Uterus (tissue), 4 donors: ENCODE data around the gene SLC25A26. TPM values are rescaled to one million over a fixed set of nuclear protein-coding genes. Genes with fewer than 3 reads are reported as not detected.

Experiments
- DNase-seq, 2 donors: peaks; one replicate each; pipeline ENCODE4 v3.0.0-alpha.2; 2019 to 2020
- H3K27ac ChIP-seq, 2 donors: fragments of 200-600 bp; sonication (generic); 1 replicate in 1 of 2; 2 replicates in 1 of 2; pipeline ENCODE4 v1.5.1; 2016 to 2018
- H3K27me3 ChIP-seq, 2 donors: fragments of 200-600 bp; sonication (generic); one replicate each; pipeline ENCODE4 v1.5.1; 2018 to 2019; ENCODE audit warnings: control low read depth in 1 of 2
- H3K36me3 ChIP-seq, 2 donors: fragments of 200-600 bp; sonication (generic); one replicate each; pipeline ENCODE4 v1.5.1; 2019; ENCODE audit warnings: control low read depth in 1 of 2
- H3K4me1 ChIP-seq, 2 donors: fragments of 200-600 bp; sonication (generic); one replicate each; pipeline ENCODE4 v1.5.1; 2018 to 2019; ENCODE audit warnings: control low read depth in 1 of 2
- H3K4me3 ChIP-seq, 2 donors: fragments of 200-600 bp; sonication (generic); 1 replicate in 1 of 2; 2 replicates in 1 of 2; pipeline ENCODE4 v1.5.1; 2018 to 2019; ENCODE audit warnings: mild to moderate bottlenecking in 1 of 2
- H3K9me3 ChIP-seq, 2 donors: fragments of 200-600 bp; sonication (generic); one replicate each; pipeline ENCODE4 v1.5.1; 2019; ENCODE audit warnings: control low read depth in 1 of 2
- CTCF ChIP-seq, 4 experiments: fragments of 200-600 bp in 2 of 4; fragments of 450-650 bp in 2 of 4; sonication (generic) in 2 of 4; IDR thresholded peaks; one replicate each; pipeline ENCODE4 v1.5.1; 2016 to 2019; ENCODE audit warnings: antibody characterized with exemption in 4 of 4, mild to moderate bottlenecking in 2 of 4, moderate library complexity in 1 of 4
- POLR2A ChIP-seq, 2 donors: fragments of 450-650 bp; IDR thresholded peaks; one replicate each; pipeline ENCODE4 v1.6.1; 2016; ENCODE audit warnings: antibody characterized with exemption in 2 of 2, mild to moderate bottlenecking in 1 of 2, moderate library complexity in 1 of 2
- intact Hi-C: fragments of 100-400 bp; cut with DNase I; formaldehyde crosslinking; loops from one replicate; pipeline ENCODE4 v1.15.1; 2023; ENCODE audit warnings: low total_unique reads
- total RNA-seq, 4 donors: library from RNA; depleted of rRNA in 3 of 4; stranded (reverse); fragments of >200 nt in 3 of 4; gene quantifications; one replicate each; pipeline versions ENCODE4 v1.1.0 to v1.2.4, GENCODE V29; 2014 to 2023
- donor health status: DM: yes; HTN: yes; CAD: no.

Gene SLC25A26
- total RNA-seq, 4 donors from 2014 or later = 10.6 to 24.9 (median 17.8) TPM

- H3K27me3 ChIP-seq = no peaks in the 10 kb centered on the region
- no peak for TF ChIP-seq POLR2A (IDR thresholded peaks at IDR 0.05)
- peaks cover 10 to 16% of the 10 kb centered on the region in 2 donors for H3K4me1 ChIP-seq
- H3K9me3 ChIP-seq = no peaks in the 10 kb centered on the region
- no peaks in the 10 kb centered on the region for H3K36me3 ChIP-seq
- intact Hi-C loops = no loop called here
- H3K4me3 ChIP-seq = no peak overlapping the region
- no peak for DNase-seq
- no peak overlapping the region for H3K27ac ChIP-seq
These were observed 169.2 kb downstream of the SLC25A26 start for GRCh38 chr3:66390013-66390412.

- TF ChIP-seq CTCF (IDR thresholded peaks at IDR 0.05) (no peak), POLR2A (IDR thresholded peaks at IDR 0.05) (no peak)
- peak overlapping the region; percentile 53 to 79 for H3K27ac ChIP-seq
- H3K4me1 ChIP-seq = peaks cover 10 to 16% of the 10 kb centered on the region in 2 donors
- intact Hi-C loops = no loop called here
- H3K9me3 ChIP-seq = no peaks in the 10 kb centered on the region
- no peak for DNase-seq
- H3K36me3 ChIP-seq = no peaks in the 10 kb centered on the region
- no peak overlapping the region for H3K4me3 ChIP-seq
- no peaks in the 10 kb centered on the region for H3K27me3 ChIP-seq
These were observed 171.7 kb downstream of the SLC25A26 start for GRCh38 chr3:66392512-66392911.

- no peaks in the 10 kb centered on the region for H3K9me3 ChIP-seq
- H3K4me1 ChIP-seq = peaks cover 10 to 16% of the 10 kb centered on the region in 2 donors
- TF ChIP-seq CTCF (IDR thresholded peaks at IDR 0.05) (no peak), POLR2A (IDR thresholded peaks at IDR 0.05) (no peak)
- no peak overlapping the region for H3K4me3 ChIP-seq
- intact Hi-C loops = no loop called here
- DNase-seq = no peak
- H3K27ac ChIP-seq = peak overlapping the region; percentile 53 to 79
- no peaks in the 10 kb centered on the region for H3K27me3 ChIP-seq
- H3K36me3 ChIP-seq = no peaks in the 10 kb centered on the region
These were observed 172.1 kb downstream of the SLC25A26 start for GRCh38 chr3:66392966-66393332.

- no peaks in the 10 kb centered on the region for H3K9me3 ChIP-seq
- H3K27ac ChIP-seq = peak overlapping the region; percentile 53 to 79
- peaks cover 10 to 16% of the 10 kb centered on the region in 2 donors for H3K4me1 ChIP-seq
- H3K36me3 ChIP-seq = no peaks in the 10 kb centered on the region
- H3K4me3 ChIP-seq = no peak overlapping the region
- no peak for TF ChIP-seq POLR2A (IDR thresholded peaks at IDR 0.05)
- no peak for TF ChIP-seq CTCF (IDR thresholded peaks at IDR 0.05)
- intact Hi-C loops = no loop called here
- no peak for DNase-seq
- H3K27me3 ChIP-seq = no peaks in the 10 kb centered on the region
These were observed 172.7 kb downstream of the SLC25A26 start for GRCh38 chr3:66393333-66394005.

- Histone ChIP-seq H3K9me3 (no peaks in the 10 kb centered on the region), H3K36me3 (no peaks in the 10 kb centered on the region), H3K4me3 (no peak overlapping the region), H3K4me1 (peaks cover 10 to 16% of the 10 kb centered on the region in 2 donors), H3K27ac (peak overlapping the region; percentile 53 to 79), H3K27me3 (no peaks in the 10 kb centered on the region)
- TF ChIP-seq CTCF (IDR thresholded peaks at IDR 0.05) = no peak
- TF ChIP-seq POLR2A (IDR thresholded peaks at IDR 0.05) = no peak
- DNase-seq = no peak
- intact Hi-C loops = no loop called here
These were observed 173.4 kb downstream of the SLC25A26 start for GRCh38 chr3:66394019-66394752.
